Peyer's patch (tissue), 4 donors: ENCODE data around the gene CCDC107.

ENCODE experiments used
- POLR2A ChIP-seq, 2 donors: fragments of 450-650 bp; IDR thresholded peaks; one replicate each; pipeline ENCODE4 v1.5.1; 2017; ENCODE audit warnings: antibody characterized with exemption in 2 of 2, mild to moderate bottlenecking in 2 of 2, moderate library complexity in 2 of 2
- TF ChIP-seq, protein P1 (sequence below), 6 experiments: fragments of 450-650 bp in 4 of 6; fragments of 200-600 bp in 2 of 6; sonication (generic) in 1 of 6; IDR thresholded peaks; one replicate each; pipeline ENCODE4 v1.5.1; 2017 to 2019; ENCODE audit warnings: antibody characterized with exemption in 6 of 6, mild to moderate bottlenecking in 3 of 6, moderate library complexity in 1 of 6

- TF ChIP-seq, protein P1, sequence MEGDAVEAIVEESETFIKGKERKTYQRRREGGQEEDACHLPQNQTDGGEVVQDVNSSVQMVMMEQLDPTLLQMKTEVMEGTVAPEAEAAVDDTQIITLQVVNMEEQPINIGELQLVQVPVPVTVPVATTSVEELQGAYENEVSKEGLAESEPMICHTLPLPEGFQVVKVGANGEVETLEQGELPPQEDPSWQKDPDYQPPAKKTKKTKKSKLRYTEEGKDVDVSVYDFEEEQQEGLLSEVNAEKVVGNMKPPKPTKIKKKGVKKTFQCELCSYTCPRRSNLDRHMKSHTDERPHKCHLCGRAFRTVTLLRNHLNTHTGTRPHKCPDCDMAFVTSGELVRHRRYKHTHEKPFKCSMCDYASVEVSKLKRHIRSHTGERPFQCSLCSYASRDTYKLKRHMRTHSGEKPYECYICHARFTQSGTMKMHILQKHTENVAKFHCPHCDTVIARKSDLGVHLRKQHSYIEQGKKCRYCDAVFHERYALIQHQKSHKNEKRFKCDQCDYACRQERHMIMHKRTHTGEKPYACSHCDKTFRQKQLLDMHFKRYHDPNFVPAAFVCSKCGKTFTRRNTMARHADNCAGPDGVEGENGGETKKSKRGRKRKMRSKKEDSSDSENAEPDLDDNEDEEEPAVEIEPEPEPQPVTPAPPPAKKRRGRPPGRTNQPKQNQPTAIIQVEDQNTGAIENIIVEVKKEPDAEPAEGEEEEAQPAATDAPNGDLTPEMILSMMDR (IDR thresholded peaks at IDR 0.05), result no peak
- TF ChIP-seq POLR2A (IDR thresholded peaks at IDR 0.05), result no peak
Measured at GRCh38 chr9:35629597-35629996, 28.5 kb upstream of the CCDC107 start.
